CD4-positive, alpha-beta T cell treated with Interleukin-12 subunit alpha and Interleukin-12 subunit beta, for 1 hour (primary cell): ENCODE data around the gene C20orf173.
A peak's percentile ranks its signal among the peaks of the same experiment; 100 is the strongest.

ENCODE experiments used
- DNase-seq: peaks from one replicate; pipeline ENCODE4 v3.0.0-alpha.2; 2020

Gene C20orf173

DNA sequence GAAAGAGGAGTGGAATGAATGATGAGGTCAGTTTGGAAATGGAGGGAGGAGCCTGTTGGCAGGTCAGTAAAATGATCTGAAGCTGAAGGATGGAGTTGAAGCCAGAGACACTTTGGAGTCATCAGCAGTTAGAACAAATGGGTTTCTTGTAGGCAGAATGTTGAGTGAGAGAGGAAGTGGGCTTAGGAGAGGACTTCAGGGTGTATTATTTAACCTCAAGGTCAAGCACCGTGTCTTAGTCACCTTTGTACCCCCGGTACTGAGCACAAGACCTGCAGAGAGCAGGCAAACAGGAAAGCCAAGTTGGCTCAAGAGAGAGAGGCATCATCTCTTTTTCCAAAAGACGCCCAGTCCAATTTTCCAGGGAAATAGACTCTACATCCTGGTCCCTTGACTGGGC lies 23.3 kb downstream of the C20orf173 start:
- no peak for DNase-seq

DNA sequence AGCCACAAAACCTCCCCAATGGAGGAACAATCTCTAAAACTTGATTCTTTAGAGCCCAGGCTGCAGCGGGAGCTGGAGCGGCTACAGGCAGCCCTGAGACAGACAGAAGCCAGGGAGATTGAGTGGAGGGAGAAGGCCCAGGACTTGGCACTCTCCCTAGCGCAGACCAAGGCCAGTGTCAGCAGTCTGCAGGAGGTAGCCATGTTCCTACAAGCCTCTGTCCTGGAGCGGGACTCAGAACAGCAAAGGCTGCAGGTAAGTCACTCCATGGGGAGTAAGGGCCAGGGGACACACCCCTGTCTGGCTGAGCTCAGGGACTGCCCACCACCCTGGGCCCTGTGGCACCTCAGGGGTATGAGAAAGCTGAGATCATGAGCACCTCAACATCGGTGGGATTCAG lies 24.7 kb downstream of the C20orf173 start:
- DNase-seq: no peak

DNA sequence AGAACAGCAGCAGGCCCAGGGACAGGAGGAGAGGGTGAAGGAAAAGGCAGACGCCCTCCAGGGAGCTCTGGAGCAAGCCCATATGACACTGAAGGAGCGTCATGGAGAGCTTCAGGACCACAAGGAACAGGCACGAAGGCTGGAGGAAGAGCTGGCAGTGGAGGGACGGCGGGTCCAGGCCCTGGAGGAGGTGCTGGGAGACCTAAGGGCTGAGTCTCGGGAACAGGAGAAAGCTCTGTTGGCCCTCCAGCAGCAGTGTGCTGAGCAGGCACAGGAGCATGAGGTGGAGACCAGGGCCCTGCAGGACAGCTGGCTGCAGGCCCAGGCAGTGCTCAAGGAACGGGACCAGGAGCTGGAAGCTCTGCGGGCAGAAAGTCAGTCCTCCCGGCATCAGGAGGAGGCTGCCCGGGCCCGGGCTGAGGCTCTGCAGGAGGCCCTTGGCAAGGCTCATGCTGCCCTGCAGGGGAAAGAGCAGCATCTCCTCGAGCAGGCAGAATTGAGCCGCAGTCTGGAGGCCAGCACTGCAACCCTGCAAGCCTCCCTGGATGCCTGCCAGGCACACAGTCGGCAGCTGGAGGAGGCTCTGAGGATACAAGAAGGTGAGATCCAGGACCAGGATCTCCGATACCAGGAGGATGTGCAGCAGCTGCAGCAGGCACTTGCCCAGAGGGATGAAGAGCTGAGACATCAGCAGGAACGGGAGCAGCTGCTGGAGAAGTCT lies 25.5 kb downstream of the C20orf173 start:
- DNase-seq: no peak

DNA sequence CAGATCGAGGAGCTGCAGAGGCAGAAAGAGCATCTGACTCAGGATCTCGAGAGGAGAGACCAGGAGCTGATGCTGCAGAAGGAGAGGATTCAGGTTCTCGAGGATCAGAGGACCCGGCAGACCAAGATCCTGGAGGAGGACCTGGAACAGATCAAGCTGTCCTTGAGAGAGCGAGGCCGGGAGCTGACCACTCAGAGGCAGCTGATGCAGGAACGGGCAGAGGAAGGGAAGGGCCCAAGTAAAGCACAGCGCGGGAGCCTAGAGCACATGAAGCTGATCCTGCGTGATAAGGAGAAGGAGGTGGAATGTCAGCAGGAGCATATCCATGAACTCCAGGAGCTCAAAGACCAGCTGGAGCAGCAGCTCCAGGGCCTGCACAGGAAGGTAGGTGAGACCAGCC lies 26.2 kb downstream of the C20orf173 start:
- no peak for DNase-seq

DNA sequence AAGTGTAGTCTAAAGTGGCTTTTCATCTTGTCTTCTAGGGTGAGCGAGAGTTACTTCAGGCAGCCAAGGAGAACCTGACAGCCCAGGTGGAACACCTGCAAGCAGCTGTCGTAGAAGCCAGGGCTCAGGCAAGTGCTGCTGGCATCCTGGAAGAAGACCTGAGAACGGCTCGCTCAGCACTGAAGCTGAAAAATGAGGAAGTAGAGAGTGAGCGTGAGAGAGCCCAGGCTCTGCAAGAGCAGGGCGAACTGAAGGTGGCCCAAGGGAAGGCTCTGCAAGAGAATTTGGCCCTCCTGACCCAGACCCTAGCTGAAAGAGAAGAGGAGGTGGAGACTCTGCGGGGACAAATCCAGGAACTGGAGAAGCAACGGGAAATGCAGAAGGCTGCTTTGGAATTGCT lies 27.1 kb downstream of the C20orf173 start:
- DNase-seq: no peak

DNA sequence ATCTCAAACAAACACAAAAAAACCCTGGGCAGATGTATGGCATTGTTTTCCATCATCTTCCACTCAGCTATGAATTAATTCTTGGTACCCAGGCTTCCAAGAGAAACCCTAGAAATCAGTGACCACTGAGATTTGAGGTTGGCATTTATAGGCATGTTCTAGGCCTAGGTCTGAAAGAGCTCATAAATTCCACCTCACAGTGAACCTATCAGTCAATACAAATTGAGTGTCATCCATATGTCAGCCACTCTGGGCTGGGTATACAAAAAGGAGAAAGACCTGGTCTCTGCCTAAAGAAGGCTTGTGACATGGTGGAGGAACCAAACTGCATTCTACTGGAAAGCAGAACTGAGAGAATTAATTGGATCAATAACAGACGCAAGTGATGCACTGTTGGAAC lies 30.2 kb downstream of the C20orf173 start:
- DNase-seq: no peak

DNA sequence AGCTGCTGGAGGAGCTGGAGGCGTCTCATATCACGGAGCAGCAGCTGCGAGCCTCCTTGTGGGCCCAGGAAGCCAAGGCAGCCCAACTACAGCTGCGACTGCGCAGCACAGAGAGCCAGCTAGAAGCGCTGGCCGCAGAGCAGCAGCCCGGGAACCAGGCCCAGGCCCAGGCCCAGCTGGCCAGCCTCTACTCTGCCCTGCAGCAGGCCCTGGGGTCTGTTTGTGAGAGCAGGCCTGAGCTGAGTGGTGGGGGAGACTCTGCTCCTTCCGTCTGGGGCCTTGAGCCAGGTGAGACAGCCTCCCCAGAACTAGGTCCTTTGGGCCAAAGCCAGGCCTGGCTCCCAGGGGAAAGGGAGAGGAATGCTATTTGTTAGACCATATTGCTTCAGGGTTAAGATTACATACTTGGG lies 31.7 kb downstream of the C20orf173 start:
- no peak for DNase-seq

DNA sequence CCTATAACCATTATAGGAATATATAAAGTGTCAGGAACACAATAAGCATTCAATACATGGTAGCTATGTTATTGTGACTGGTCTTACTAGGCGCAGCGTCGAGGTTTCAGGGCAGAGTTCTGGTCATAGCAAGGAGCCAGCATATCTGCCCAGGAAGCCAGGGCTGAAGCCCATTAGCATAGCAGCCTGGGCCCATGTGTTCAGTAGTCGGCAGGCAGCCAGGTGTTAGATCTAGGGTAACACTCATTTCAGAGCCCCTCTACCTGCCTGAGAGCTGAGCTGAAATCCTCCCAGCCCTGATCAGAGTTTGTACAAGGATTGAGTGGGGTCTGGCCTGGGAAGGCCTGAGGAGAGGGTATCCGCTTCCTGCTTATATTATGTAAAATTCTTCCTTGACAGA lies 32.1 kb downstream of the C20orf173 start:
- DNase-seq: no peak

DNA sequence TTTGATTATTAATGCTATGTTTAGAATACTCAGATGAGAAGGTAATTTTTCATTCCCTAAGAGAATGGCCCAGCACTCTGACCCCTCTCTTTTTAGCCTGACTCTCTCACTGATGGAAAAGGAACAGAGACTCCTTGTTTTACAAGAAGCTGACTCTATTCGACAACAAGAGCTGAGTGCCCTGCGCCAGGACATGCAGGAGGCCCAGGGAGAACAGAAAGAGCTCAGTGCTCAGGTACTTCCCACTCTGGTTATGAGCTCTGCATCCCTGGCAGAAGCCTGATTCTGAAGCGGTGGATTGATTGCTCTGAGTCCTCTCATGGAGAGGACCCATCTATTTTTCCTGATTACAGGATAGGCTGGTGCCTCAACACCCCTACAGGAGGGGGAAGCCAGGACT lies 33.0 kb downstream of the C20orf173 start:
- no peak for DNase-seq

DNA sequence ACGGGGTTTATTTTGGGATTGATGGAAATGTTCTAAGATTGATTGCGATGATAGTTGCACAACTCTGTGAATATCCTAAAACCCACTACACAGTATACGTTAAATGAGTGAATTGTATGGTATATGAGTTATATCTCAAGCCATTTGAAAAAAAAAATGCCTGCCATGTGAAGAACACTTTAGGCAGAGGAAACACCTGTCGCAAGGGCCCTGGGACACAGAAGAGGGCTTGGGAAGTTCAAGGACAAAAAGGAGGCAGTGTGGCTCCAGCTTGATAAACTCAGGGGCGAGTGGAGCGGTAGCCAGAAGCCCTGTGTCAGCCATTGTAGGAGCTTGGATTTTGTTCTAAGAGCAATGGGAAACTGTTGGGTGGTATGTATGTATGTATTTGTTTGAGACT lies 37.1 kb downstream of the C20orf173 start:
- no peak for DNase-seq

DNA sequence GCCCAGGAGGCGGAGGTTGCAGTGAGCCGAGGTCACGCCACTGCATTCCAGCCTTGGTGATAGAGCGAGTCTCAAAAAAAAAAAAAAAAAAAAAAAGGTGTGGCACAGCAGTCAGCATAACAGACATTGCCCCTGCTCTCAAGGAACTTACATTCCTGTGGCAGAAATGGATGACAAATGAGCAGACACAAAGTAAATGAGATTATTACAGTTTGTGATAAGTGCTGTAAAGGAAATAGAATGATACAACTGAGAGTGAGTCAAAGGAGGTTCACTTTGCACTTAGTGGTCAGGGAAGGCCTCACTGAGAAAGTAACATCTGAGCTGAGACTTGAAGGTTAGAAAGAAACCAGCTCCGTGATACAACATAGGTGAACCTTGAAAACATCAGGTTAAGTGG lies 37.6 kb downstream of the C20orf173 start:
- no peak for DNase-seq

DNA sequence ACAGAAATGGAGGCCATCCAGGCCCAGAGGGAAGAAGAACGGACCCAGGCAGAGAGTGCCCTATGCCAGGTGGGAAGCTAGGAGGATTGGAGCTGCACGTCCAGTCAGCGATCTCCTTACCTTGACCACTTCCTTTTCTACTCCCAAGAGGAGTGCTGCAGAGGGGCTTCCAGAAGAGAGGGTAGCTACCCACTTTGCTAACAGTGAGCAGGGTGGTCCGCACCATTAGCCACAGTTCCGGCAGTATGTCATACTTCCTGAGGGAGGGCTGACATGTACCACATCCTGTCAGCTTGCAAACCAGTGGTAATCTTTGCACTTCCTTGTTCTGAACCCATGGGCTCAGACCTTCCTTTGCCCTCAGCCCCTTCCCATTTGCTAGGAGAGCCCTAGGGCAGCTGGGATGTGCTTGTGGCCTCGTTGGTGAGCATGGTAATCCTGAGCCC lies 38.7 kb downstream of the C20orf173 start:
- DNase-seq: peak; percentile 72

DNA sequence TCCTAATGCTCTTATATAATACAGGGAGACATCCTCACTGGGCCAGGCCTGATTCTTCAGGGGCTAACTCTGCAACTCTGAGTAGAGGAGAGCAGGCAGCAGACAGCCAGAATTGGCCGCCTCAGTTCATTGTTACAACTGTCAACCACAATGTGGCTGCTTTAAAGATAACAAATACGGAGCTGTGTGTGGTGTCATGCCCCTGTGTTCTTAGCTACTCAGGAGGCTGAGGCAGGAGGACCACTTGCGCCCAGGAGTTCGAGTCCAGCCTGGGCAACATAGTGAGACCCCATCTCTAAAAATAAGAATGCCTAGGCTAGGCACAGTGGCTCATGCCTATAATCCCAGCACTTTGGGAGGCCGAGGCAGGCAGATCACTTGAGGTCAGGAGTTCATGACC lies 39.7 kb downstream of the C20orf173 start:
- peak; percentile 27 for DNase-seq

DNA sequence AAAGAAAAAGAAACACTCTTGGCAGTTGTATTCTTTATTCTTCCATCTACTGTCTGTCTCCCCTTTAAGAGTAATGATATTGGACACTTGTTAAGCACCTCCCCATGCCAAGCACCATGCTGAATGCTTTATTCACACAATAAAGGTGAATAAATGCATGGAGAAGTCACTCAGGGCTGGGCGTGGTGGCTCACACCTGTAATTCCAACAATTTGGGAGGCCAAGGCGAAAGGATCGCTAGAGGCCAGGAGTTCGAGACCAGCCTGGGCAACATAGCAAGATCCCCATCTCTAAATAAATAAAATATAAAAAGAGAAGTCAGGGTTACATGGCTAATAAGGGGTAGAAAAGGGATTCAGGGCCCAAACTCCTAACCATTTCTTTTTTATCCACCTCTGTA lies 42.0 kb downstream of the C20orf173 start:
- DNase-seq: no peak

DNA sequence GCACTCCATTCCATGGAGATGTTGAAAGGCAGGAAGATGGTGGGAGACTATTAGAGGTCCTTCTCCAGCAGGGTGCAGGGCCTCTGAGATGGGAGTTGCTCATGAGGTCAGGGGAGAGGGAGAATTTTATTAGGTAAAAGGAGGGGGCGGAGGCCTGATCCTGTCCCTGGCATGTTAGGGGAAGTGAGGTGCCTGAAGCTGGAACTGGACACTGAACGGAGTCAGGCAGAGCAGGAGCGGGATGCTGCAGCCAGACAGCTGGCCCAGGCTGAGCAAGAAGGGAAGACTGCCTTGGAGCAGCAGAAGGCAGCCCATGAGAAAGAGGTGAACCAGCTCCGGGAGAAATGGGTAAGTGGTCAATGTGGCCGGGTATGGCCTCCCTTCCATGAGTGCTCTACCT lies 49.7 kb downstream of the C20orf173 start:
- no peak for DNase-seq

DNA sequence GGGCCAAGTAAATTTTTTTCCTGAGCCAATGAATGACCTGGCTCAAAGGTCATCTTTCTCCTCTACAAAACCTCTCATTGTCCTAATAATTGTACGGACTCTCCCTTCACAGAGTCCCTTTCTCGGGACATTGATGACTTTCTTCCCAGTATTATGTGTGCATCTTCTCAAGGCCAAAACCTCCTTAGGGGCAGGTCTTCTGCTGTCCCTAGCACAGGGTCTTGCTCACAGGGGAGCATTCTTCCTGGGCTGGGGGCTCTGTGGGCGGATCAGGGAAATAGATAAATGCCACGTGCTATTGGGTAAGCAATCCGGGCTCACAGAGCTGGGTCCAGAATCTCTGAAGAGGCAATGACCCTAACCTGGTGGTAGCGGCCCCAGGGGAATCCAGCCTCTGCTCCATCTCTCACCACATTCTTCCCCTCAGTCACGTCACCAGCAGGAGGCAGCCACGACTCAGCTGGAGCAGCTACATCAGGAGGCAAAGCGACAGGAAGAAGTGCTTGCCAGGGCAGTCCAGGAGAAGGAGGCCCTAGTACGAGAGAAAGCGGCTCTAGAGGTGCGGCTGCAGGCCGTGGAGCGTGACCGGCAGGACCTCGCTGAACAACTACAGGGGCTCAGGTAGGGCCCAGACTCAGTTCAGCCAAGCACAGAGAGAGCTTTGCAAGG lies 50.5 kb downstream of the C20orf173 start:
- no peak for DNase-seq
